Stimulated activated CD8-positive, alpha-beta memory T cell treated with anti-CD3 and anti-CD28 coated beads, Interleukin-4, amount 100 ng/mL, for 24 hours (primary cell): ENCODE results near the gene MYO1E.
A peak's percentile ranks its signal among the peaks of the same experiment; 100 is the strongest.
"Not testable (repeated sequence)": the region's sequence is repeated elsewhere in the genome, so short reads cannot be mapped to it uniquely, and the experiment has no call there.

Source experiments
- DNase-seq: peaks from one replicate; pipeline ENCODE4 v3.0.0-alpha.2; 2020; ENCODE audit warnings: low read depth

The MYO1E gene

GRCh38 chr15:59127255-59127654 lies 245.4 kb downstream of the MYO1E start:
- not testable (repeated sequence) for DNase-seq

- not testable (repeated sequence) for DNase-seq
Observed at GRCh38 chr15:59125683-59126082, 247.0 kb downstream of the MYO1E start.

- no peak for DNase-seq
Observed at GRCh38 chr15:59124261-59124660, 248.4 kb downstream of the MYO1E start.

- DNase-seq, result no peak
Observed at GRCh38 chr15:59120937-59121336, 251.7 kb downstream of the MYO1E start.

- DNase-seq, result no peak
Observed at GRCh38 chr15:59119625-59120024, 253.0 kb downstream of the MYO1E start.

- no peak for DNase-seq
Observed at GRCh38 chr15:59116771-59117170, 255.9 kb downstream of the MYO1E start.

GRCh38 chr15:59116141-59116540 lies 256.5 kb downstream of the MYO1E start:
- no peak for DNase-seq

- no peak for DNase-seq
Observed at GRCh38 chr15:59115047-59115446, 257.6 kb downstream of the MYO1E start.

- DNase-seq, result no peak
Observed at GRCh38 chr15:59111251-59111650, 261.4 kb downstream of the MYO1E start.

- DNase-seq, result no peak
Observed at GRCh38 chr15:59105854-59106253, 266.8 kb downstream of the MYO1E start.

GRCh38 chr15:59104912-59105732 lies 267.5 kb downstream of the MYO1E start, which contains the start of gene CCNB2:
TSS of gene CCNB2 (plus strand) at chr15:59105146. CDS start at chr15:59105269, 123 bp downstream.
- peak; percentile 63 for DNase-seq

GRCh38 chr15:59104602-59104911 lies 268.1 kb downstream of the MYO1E start:
- DNase-seq, result no peak

- no peak for DNase-seq
Observed at GRCh38 chr15:59099162-59099685, 273.4 kb downstream of the MYO1E start.

- no peak for DNase-seq
Observed at GRCh38 chr15:59096429-59096828, 276.2 kb downstream of the MYO1E start.

GRCh38 chr15:59094077-59094476 lies 278.6 kb downstream of the MYO1E start:
- no peak for DNase-seq

GRCh38 chr15:59087731-59088130 lies 284.9 kb downstream of the MYO1E start:
- no peak for DNase-seq
